HFFc6 (cell line): ENCODE results near the gene NPDC1. TPM values are rescaled to one million over a fixed set of nuclear protein-coding genes. Genes with fewer than 3 reads are reported as not detected.

ENCODE experiments used
- DNase-seq: peaks from one replicate; pipeline ENCODE4 v3.0.0-alpha.2; 2018
- H3K27ac Mint-ChIP-seq: 2 replicates; pipeline ENCODE4 v1.8.0; 2020; ENCODE audit warnings: mild to moderate bottlenecking, mixed read lengths
- H3K27me3 Mint-ChIP-seq: 2 replicates; pipeline ENCODE4 v1.8.0; 2021; ENCODE audit warnings: mild to moderate bottlenecking, moderate library complexity, mixed read lengths; ENCODE audit not compliant: insufficient read depth
- H3K36me3 Mint-ChIP-seq: 2 replicates; pipeline ENCODE4 v1.8.0; 2021; ENCODE audit warnings: low read depth, mixed read lengths
- H3K4me1 Mint-ChIP-seq: 2 replicates; pipeline ENCODE4 v1.8.0; 2020; ENCODE audit warnings: low read depth, mixed read lengths
- H3K4me3 Mint-ChIP-seq: 2 replicates; pipeline ENCODE4 v1.8.0; 2020; ENCODE audit warnings: mild to moderate bottlenecking, moderate library complexity, mixed read lengths
- H3K9me3 Mint-ChIP-seq: 2 replicates; pipeline ENCODE4 v1.8.0; 2020; ENCODE audit warnings: mild to moderate bottlenecking, mixed read lengths
- total RNA-seq, 6 experiments: library from RNA; stranded (reverse); fragmentation: NEBNext Ultra II Directional; extraction: Animal tissue kit (Norgen Biotek cat#: 25700); gene quantifications; 2 replicates in 1 of 6; 3 replicates in 5 of 6; pipeline ENCODE4 v1.2.3, GENCODE V29; 2021
- TF ChIP-seq, protein P1 (sequence below): fragments of 200-600 bp; sonication (generic); IDR thresholded peaks from 2 replicates; pipeline ENCODE4 v1.5.0; 2021; ENCODE audit warnings: antibody characterized with exemption, mild to moderate bottlenecking

NPDC1 gene
- total RNA-seq, 6 experiments from 2014 or later: 112 to 197 (median 119) TPM

DNA sequence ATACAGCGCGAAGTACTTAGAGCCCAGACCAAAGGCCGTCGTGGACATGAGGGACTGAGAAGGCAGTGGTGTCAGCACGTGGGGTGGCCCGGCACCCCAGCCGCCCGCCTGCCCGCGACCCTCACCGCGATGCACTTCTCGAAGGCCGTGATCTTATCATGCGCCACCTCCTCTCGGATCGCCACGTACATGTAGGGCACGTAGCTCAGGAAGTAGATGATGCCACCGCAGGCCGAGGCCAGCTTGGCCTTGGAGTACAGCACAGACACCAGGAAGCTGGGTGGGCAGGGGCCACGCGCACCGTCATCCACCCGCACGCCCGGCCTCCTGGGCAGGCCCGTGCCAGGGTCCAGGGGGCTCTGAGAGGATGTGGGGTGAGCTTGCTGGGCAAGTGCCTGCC is 28.9 kb downstream of the NPDC1 start:
- TF ChIP-seq, protein P1, sequence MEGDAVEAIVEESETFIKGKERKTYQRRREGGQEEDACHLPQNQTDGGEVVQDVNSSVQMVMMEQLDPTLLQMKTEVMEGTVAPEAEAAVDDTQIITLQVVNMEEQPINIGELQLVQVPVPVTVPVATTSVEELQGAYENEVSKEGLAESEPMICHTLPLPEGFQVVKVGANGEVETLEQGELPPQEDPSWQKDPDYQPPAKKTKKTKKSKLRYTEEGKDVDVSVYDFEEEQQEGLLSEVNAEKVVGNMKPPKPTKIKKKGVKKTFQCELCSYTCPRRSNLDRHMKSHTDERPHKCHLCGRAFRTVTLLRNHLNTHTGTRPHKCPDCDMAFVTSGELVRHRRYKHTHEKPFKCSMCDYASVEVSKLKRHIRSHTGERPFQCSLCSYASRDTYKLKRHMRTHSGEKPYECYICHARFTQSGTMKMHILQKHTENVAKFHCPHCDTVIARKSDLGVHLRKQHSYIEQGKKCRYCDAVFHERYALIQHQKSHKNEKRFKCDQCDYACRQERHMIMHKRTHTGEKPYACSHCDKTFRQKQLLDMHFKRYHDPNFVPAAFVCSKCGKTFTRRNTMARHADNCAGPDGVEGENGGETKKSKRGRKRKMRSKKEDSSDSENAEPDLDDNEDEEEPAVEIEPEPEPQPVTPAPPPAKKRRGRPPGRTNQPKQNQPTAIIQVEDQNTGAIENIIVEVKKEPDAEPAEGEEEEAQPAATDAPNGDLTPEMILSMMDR: no peak
- H3K9me3 Mint-ChIP-seq: no peaks in the 10 kb centered on the region
- H3K4me3 Mint-ChIP-seq: no peak overlapping the region
- DNase-seq: no peak
- H3K27me3 Mint-ChIP-seq: peaks cover under 1% of the 10 kb centered on the region
- no peak overlapping the region for H3K27ac Mint-ChIP-seq
- H3K4me1 Mint-ChIP-seq: no peaks in the 10 kb centered on the region
- H3K36me3 Mint-ChIP-seq: peaks cover 9% of the 10 kb centered on the region

DNA sequence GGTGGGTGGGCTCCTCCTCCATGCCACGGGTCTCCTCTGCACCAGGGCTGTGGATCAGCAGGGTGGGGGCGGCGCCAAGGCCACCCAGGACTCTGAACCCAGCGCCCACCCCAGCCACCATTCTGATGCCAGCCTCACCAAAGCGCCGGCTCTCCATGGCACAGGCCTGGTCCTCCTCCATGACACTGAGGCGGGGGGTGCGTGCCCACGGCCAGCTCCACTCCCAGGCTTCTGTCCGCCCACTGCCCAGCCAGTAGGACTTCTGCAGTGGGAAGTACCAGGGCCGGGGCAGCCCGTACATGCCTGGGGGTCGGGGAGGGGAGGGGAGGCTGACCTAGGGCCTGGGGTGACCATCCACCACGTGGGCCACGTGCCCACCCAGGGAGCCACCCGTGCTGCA is 29.5 kb downstream of the NPDC1 start:
- Mint-ChIP-seq H3K9me3 (no peaks in the 10 kb centered on the region), H3K4me1 (no peaks in the 10 kb centered on the region), H3K27ac (no peak overlapping the region), H3K4me3 (no peak overlapping the region), H3K36me3 (peaks cover 12% of the 10 kb centered on the region), H3K27me3 (no peaks in the 10 kb centered on the region; the same call in none of the 2 replicates)
- no peak for DNase-seq
- TF ChIP-seq, protein P1: no peak

DNA sequence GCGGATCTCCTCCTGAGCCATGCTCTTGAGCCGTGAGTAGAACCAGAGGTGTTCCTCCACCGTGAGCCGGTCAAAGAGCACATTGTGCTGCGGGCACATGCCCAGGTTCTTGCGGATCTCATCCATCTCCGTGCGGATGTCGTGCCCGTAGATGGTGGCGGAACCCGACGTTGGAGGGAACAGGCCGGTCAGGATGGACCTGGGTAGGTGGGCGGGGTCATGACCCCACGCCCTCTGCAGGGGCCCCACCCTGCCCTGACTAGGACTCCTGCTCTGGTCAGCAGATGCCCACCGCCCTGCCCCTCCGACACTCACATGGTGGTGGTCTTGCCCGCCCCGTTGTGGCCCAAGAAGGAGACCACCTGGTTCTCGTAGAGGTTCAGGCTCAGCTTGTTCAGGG is 30.0 kb downstream of the NPDC1 start:
- Mint-ChIP-seq H3K27ac (no peak overlapping the region), H3K27me3 (no peaks in the 10 kb centered on the region; the same call in none of the 2 replicates), H3K36me3 (peaks cover 14% of the 10 kb centered on the region), H3K4me1 (no peaks in the 10 kb centered on the region), H3K4me3 (no peak overlapping the region), H3K9me3 (no peaks in the 10 kb centered on the region)
- TF ChIP-seq, protein P1: no peak
- DNase-seq: no peak

DNA sequence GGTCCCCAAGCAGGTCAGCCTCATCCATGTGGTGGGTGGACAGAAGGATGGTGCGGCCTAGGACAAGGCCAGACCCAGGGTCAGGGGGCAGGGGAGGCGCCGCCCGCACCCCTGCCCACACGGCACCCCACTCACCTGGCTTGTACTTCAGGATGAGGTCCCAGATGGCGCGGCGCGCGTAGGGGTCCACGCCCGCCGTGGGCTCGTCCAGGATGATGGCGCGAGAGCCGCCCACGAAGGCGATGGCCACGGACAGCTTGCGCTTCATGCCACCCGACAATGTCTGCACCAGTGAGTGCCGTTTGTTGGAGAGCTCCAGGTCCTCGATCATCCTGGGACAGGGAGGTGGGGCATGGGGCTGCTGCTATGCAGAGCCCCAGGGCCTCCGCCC is 30.4 kb downstream of the NPDC1 start:
- H3K4me3 Mint-ChIP-seq: no peak overlapping the region
- H3K27ac Mint-ChIP-seq: no peak overlapping the region
- no peaks in the 10 kb centered on the region; the same call in none of the 2 replicates for H3K27me3 Mint-ChIP-seq
- DNase-seq: no peak
- H3K36me3 Mint-ChIP-seq: peaks cover 14% of the 10 kb centered on the region
- H3K4me1 Mint-ChIP-seq: no peaks in the 10 kb centered on the region
- no peaks in the 10 kb centered on the region for H3K9me3 Mint-ChIP-seq
- TF ChIP-seq, protein P1: no peak

DNA sequence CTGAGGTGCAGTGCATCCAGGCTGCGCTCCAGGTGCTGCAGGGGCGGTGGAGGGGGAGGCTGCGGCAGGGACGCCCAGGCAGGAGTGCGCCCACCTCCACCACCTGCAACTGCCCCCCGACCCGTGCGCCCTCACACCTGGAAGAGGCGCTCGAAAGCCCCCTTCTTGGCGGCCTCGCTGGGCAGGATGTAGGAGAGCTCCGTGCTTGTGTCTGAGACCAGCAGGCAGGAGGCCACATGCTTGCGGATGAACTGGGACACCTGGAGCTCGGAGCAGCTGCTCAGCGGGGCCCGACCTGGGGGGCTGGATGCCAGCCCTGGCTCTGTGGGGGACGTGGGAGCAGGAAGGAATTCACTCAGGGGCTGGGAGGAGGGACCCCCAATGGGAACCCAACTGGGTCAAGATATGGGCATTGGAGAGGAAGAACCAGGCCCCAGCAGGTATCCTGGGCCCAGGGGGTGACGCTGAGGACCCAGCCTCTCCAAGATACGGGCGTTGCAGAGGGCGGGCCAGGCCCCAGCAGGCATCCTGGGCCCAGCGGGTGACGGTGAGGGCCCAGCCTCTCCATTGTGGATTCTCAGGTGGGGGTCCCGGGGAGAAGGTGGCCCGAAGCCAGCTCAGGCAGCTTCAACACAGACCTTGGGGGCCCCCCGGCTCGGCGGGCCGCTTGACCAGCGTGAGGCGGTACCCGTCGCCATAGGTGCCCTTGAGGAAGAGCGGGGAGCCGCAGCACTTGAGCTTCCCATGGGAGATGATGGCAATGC is 31.0 kb downstream of the NPDC1 start:
- H3K9me3 Mint-ChIP-seq: no peaks in the 10 kb centered on the region
- H3K4me3 Mint-ChIP-seq: no peak overlapping the region
- H3K4me1 Mint-ChIP-seq: no peaks in the 10 kb centered on the region
- peaks cover 14% of the 10 kb centered on the region for H3K36me3 Mint-ChIP-seq
- no peak for DNase-seq
- TF ChIP-seq, protein P1: no peak
- H3K27me3 Mint-ChIP-seq: no peaks in the 10 kb centered on the region; the same call in none of the 2 replicates
- no peak overlapping the region for H3K27ac Mint-ChIP-seq
